ENCODE results near the gene SHFL.

The SHFL gene

GRCh38 chr19:10135551-10136334, 49.6 kb downstream of the SHFL start:
- no peak for DNase-seq

GRCh38 chr19:10136936-10137335, 50.8 kb downstream of the SHFL start:
- DNase-seq: no peak

GRCh38 chr19:10137751-10138682, 51.9 kb downstream of the SHFL start:
- no peak for DNase-seq

- no peak for DNase-seq
Observed at GRCh38 chr19:10138879-10139795, 53.0 kb downstream of the SHFL start.

- DNase-seq: no peak
Observed at GRCh38 chr19:10139952-10140351, 53.8 kb downstream of the SHFL start.

GRCh38 chr19:10141479-10141878, 55.4 kb downstream of the SHFL start:
- DNase-seq: no peak

GRCh38 chr19:10141973-10142372, 55.9 kb downstream of the SHFL start:
- no peak for DNase-seq
